GF-D8 (cell line): ENCODE data around the gene RCOR2.
"Not testable (repeated sequence)": the region's sequence is repeated elsewhere in the genome, so short reads cannot be mapped to it uniquely, and the experiment has no call there.

ENCODE experiments used
- DNase-seq: peaks from one replicate; lab custom pipeline; 2025; lab: John Stamatoyannopoulos, UW

Gene RCOR2

GRCh38 chr11:63876616-63877015 is 40.3 kb downstream of the RCOR2 start:
- DNase-seq, result no peak

- no peak for DNase-seq
Measured at GRCh38 chr11:63875506-63876065, 41.4 kb downstream of the RCOR2 start.

- DNase-seq, result no peak
Measured at GRCh38 chr11:63874511-63874910, 42.5 kb downstream of the RCOR2 start.

GRCh38 chr11:63873311-63873710 is 43.7 kb downstream of the RCOR2 start:
- DNase-seq, result no peak

GRCh38 chr11:63872800-63873197 is 44.2 kb downstream of the RCOR2 start:
- DNase-seq, result no peak

- peak; percentile 98 for DNase-seq
Measured at GRCh38 chr11:63871962-63872799, 44.8 kb downstream of the RCOR2 start.

GRCh38 chr11:63870351-63871140 is 46.4 kb downstream of the RCOR2 start:
- no peak for DNase-seq

GRCh38 chr11:63869683-63870082 is 47.3 kb downstream of the RCOR2 start:
- DNase-seq, result peak; percentile 44

GRCh38 chr11:63869171-63869591 is 47.8 kb downstream of the RCOR2 start:
- DNase-seq, result no peak

GRCh38 chr11:63868399-63869064 is 48.4 kb downstream of the RCOR2 start:
- DNase-seq, result peak; percentile 79

GRCh38 chr11:63867511-63867910 is 49.5 kb downstream of the RCOR2 start:
- no peak for DNase-seq

- peak; percentile 68 for DNase-seq
Measured at GRCh38 chr11:63866211-63866610, 50.8 kb downstream of the RCOR2 start.

- DNase-seq, result not testable (repeated sequence)
Measured at GRCh38 chr11:63863620-63864019, 53.3 kb downstream of the RCOR2 start.

- no peak for DNase-seq
Measured at GRCh38 chr11:63862923-63863322, 54.0 kb downstream of the RCOR2 start.
